GM19240 (cell line): ENCODE data around the gene CSF3.

ENCODE experiments used
- DNase-seq: peaks from one replicate; pipeline ENCODE4 v3.0.0; 2011; ENCODE audit warnings: low spot score; ENCODE audit not compliant: insufficient read length

Gene CSF3

DNA sequence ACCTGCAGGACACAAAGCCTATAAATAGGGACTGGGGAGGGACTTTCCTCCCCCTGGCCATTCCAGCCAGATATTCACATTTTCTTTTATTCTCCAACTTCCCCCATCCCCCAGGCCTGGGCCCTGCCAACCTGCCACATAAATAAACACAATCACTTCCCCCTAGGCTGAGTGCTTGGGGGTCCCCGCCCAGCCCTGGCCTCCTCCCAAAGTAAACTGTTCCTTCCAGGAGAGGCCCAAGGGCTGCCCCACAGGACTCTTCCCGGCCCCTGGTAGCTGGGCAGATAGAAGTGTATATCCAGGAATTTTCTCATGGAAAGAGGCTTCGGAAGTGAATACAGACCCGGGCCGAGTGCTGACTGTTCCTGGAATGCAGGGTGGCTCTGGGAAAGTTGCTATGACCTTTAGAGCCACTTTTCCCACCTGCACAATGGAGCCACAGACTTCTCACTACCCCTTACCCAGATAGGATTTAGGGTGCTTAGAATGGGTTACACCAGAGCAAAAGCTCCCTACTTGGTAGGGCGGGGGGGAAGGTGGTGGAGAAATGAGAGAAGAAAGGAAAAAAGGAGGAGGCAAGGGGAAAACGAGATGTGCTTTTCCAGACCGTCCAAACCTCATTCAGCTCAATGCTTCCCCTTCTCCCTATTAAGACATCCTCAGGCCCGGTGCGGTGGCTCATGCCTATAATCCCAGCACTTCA lies 8.5 kb downstream of the CSF3 start:
- no peak for DNase-seq

DNA sequence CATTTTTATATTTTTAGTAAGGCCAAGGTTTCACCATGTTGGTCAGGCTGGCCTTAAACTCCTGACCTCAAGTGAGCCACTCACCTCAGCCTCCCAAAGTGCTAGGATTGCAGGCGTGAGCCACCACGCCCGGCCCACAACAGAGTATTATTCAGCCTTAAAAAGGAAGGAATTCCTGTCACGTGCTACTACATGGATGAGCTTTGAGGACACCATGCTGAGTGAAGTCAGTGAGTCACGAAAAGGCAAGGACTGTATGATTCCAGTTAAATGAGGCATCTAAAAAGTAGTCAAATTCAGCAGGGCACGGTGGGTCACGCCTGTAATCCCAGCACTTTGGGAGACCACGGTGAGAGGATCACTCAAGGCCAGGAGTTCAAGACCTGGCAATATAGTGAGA lies 9.7 kb downstream of the CSF3 start:
- no peak for DNase-seq

DNA sequence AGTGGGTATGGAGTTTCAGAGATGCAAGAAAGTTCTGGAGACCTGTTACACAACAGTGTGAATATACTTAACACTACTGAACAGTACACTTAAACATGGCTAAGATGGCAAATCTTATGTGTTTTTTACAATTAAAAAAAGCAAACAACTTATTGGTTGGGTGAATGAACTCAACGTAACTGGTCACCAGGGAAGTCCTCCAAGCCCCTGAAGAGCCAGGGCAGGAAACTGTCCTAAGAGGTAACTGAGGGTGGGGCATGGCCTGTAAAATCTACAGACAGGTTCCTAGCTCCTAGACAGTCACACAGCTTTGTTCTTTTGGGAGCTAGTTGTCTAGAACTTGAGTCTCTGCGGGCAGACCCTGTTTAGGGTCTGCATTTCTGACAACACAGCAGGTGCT lies 10.3 kb downstream of the CSF3 start:
- no peak for DNase-seq

GRCh38 chr17:40025991-40026815 lies 11.0 kb downstream of the CSF3 start:
- no peak for DNase-seq

DNA sequence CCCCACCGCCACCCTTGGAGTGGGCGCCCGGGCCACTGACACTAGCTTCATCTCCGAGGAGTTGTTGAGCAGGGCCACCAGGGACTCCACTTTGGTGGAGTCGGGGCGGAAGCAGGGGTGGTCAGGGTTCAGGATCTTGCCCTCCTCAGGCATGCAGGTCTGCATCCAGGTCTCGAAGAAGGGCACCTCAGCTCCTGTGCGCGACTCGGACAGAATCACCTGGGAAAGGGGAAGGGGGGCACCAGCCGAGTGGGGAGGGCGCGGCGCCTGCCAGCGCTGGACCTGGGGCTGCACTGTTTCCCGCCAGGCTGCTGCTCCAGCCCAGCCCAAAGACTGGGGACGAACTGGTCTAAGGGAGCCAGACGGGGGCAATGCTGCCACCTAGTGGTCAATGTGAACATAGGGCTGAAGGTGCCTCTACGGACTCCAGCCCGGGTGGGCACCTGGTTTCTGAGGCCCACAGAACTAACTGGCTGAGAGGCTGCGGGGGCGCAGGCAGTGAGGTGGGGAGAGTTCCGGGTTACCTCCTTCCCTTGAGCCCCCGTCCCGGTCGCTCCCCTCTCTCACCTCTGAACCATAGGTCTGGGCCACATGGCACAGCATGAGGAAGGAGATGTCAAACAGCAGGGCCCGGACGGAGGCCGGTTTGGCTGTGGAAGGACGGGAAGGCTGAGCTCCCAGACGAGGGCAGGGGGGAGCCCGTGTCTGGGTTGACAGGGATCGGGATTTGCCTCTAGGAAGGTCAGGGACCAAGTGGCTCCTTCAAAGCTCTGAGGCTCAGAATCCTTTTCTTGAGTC lies 11.8 kb downstream of the CSF3 start:
- DNase-seq: peak; percentile 89

- DNase-seq: no peak
Measured at GRCh38 chr17:40027614-40028012, 12.4 kb downstream of the CSF3 start.

DNA sequence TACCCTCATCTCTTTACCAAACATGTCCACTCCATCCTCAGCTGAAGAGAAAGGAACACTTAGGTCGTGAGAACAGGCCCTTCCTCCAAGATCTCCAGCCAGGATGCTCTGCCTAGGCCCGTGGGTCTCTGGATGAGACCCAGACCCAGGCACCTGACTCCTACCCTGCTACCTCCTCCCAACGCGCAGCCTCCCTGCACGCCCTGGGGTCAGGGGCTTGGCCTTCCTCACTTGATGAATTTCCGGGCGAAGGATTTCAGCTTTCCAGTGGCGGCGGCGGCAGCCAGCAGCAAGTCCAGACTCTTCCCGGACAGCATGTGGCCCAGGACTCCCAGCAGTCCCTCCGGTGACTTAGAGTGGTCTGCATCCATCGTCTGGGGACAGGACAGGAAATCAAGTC lies 13.4 kb downstream of the CSF3 start:
- DNase-seq: no peak

DNA sequence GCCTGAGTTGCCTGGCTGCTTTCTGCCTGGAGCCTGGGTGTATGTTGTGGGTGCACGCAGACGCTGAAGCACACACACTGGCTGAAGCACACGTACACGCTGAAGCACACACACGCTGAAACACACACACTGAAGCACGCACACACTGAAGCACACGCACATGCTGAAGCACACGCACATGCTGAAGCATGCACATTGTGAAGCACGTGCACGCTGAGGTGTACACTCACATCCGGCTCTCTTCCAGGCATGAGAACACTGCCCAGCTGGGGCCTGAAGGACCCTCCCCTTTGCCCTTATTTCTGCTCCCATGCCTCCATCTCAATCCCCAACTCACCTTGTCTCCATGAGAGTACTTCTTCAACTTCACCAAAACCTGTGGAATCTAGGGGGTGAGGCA lies 16.5 kb downstream of the CSF3 start:
- DNase-seq: no peak

DNA sequence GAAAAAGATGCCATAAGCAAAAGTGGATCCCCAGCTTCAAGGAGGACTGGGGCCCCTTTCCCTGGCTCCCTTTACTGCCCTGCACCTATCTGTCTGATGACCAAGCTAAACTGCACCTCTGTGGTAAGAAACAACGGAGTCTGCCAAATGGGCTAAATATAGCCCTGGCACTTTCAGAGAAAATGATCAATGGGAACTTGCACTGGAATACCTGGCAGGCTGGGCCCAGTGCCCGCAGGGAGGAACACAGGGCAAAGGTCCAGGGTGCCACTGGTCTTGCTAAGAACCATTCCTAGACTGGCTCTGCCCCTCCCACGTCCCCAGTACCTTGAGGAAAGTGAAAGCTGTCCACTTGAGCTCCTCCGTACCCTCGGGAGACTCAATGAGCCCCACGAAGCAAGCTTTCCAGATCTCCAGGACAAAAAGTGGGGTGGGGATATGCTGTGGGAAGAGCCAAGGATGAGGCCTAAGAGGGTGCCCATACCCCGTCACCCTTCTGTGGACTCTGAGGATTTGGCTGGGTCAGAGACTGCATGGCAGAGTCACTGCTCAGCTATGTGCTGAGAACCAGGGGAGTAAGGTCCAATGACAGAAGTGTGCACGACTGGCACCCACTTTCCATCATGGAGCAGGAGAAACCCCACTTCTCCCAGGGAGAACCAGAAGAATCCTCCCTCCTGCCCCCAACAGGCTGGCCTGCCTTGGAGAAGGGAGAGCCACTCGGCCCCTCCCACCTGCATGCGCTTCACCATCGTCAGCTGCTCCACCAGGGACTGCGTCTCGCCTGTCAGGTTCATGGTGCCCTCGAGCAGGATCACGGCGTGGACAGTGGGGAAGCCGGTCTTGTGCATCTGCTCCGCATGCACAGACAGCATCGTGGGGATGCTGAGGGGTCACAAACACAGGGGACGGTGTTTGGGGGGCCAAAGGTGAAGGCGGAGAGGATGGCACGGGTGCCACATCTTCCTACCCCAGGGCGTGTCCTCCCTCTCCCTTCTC lies 17.4 kb downstream of the CSF3 start:
- no peak for DNase-seq

DNA sequence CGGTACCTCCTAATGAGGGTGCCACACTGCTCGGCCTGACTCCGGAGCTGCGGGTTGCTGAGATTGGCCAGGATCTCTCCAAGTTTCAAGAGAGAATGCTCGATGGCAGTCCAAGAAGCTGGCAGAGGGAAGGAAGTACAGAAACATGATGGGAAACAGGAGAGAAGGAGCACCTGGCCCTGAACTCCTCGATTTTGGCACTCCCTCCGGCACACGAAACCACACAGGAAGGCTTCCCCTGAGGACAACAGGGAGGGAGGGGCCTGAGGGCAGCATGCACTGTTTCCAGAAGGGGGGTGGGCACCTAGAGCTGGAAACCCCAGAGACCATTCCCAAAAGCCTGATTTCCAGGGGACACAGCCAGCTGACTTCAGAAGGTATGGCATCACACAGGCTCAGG lies 18.1 kb downstream of the CSF3 start:
- no peak for DNase-seq

DNA sequence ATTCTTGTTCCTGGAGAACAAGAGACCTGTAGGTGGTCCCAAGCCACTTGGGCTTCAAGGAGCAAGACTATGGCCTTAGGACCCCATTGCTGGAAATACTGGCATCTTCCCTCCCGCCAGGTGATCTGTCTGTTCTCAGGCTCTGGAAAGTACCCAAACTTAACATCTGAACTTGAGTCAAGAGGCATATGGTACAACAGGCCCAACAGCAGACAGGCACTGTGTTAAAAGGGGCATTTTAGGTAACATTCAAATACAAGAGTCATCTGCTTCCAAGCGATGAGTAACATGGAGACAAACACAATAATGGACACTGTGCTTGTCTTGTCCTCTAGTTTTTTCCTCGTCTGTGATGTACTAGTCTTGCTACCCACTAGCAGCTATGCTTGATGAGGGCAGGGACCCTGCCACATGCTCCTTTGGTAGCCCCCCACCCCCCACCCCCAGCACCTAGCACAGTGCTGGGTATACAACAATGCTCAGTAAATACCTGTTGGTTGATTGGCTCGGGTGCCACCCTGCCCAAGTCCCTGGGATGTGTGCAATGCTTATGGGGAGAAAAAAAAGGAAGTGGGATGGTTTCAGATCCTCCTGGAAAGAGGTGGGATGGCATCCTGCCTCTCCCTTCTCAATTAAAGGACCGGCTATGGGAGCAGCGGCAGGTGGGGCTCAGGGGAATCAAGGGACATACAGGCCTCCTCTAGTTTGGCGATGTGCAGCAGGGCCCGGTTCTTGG lies 19.4 kb downstream of the CSF3 start:
- no peak for DNase-seq

DNA sequence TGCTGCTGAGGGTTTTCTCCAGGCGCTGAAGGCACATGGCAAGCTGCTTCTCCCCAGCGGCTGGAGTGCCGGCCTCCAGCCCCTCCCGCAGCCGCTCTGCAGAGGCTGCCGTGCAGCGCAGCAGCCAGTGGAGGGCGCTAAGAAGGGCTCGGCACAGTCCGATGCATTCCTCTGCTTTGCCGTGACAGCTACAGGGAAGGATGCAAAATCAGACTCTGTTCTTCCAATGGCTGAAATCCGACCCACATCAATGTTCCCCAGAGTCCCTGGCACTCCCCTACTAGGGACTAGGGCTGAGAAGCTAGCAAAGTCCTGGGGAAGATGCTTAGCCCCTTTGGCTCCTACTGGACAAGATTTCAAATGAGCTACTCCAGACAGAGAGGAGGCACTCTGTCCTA lies 19.9 kb downstream of the CSF3 start:
- DNase-seq: no peak

DNA sequence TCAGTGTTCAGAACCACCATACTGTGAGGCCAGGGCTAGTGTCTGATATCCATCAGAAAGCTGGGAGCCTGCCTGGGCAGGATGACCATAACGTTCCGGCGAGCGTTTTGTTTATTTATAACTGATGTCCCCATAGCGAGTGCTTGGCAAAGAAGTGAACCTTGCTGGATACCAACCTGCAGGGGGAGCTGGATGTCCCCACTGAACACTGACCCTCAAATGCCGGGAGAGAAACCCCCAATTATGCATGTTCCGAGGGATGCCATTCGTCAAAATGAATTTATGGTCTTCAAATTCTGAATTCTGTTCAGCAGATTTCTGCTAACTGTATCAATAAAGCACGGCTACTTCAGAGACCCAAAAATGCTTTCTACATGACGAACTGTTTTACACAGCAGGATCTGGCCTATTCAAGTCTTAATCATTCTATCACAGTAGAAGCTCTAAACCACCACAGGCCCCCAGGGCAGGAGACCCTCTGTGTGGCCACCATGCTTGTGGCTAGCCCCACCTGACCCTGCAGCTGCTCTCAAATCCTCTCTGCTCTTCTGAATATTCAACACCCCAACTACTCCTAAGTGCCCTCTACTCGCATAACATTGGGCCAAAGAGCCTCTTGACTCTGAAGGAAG lies 23.8 kb downstream of the CSF3 start:
- no peak for DNase-seq

DNA sequence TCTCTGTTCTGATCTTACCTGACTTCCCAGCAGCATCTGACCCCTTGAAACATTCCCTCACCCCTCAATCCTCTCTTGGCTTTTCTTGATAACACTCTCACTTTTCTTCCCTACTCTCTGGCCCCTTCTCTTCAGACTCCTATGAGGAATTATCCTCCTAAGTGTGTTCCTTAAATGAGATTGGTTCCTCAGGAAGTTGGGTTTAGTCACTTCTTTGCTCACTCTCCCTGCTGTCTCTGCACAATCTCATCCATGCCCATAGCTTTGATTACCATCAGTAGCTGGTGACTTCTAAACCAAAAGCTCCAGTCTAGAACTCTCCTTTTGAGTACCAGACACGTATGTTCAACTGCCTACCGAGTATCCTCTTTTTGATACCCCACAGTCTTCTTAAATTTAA lies 26.0 kb downstream of the CSF3 start:
- DNase-seq: no peak

GRCh38 chr17:40056379-40057015 lies 41.3 kb downstream of the CSF3 start:
- no peak for DNase-seq

DNA sequence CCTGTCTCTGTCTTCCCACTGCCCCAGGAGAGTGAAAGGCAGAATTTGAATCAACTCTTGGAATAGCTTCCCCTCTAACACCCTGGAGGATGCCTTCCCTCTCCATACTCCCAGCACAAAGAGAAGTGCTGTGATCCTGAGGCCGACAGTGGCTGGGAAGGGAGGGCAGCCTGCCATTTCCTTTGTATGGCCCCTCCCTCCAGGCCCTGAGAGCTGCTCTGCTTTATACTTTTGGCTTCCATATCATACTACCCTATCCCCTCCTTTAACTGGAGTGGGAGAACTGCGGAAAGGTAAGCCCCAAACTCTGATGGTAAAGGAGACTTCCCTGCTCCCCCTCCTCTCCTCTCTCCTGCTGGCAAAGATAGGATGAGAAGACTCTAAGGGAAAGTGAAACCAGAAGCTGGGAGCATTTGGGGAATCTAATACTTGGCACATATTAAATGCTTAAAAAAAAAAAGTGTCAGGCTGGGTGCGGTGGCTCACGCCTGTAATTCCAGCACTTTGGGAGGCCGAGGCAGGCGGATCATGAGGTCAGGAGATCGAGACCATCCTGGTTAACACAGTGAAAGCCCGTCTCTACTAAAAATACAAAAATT lies 43.0 kb downstream of the CSF3 start:
- DNase-seq: no peak

DNA sequence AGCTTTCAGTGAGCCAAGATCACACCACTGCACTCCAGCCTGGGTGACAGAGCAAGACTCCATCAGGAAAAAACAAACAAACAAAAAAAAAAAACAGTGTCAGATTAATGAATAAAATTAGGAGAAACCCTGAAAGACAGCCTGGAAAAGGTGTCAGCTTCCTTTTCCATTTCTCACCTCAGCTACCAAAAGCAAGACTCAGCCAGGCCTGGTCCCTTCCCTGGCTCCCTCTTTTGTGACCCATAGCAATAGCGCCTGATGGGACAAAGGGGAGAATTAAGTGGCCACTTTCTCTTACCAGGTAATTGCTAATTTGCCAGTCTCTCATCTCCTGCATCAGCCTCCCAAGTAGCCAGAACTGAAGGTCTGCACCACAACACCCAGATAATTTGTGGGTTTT lies 43.6 kb downstream of the CSF3 start:
- no peak for DNase-seq

GRCh38 chr17:40059729-40060475 lies 44.7 kb downstream of the CSF3 start:
- DNase-seq: no peak
